Stimulated activated CD4-positive, alpha-beta T cell treated with anti-CD3 and anti-CD28 coated beads, Interleukin-15, amount 100 ng/mL, for 1 hour (primary cell): ENCODE data around the gene HNRNPA1.
"Not testable (repeated sequence)": the region's sequence is repeated elsewhere in the genome, so short reads cannot be mapped to it uniquely, and the experiment has no call there.

Experiments used
- DNase-seq, 2 donors: peaks; one replicate each; pipeline ENCODE4 v3.0.0-alpha.2; 2020; ENCODE audit warnings: low read depth in 1 of 2, low spot score in 1 of 2

HNRNPA1 gene

DNA sequence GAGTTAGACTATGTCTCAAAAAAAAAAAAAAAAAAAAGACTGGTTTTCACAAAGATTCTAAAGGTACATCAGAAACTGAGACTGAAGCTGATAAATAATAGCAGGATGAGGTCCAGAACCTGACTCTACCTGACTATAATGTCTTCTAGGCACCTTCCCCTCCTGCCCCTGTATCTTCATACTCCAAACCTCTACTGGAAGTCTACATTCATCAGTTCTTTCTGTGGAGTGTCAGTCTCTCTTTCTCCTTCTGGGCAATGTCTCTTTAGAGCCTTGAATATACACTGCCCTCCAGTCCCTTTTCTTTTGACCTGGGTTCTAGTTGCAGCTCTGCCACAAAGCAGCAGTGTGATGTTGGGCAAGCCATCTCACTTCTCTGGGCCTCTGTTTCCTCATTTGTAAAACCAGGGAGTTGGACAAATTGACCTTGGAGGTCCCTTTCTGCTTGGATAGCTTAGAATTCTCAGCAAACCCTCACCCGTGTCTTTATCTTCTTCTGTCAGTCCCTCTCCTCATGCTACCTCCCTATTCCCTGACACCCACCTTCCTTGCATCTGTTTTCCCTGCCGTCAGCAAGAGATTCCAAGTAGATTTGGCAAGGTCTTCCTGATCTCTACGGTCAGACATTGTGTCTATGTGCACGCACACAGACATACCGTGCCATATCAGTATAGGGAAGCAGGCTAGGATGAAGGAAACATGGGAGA lies 16.0 kb downstream of the HNRNPA1 start:
- no peak for DNase-seq

DNA sequence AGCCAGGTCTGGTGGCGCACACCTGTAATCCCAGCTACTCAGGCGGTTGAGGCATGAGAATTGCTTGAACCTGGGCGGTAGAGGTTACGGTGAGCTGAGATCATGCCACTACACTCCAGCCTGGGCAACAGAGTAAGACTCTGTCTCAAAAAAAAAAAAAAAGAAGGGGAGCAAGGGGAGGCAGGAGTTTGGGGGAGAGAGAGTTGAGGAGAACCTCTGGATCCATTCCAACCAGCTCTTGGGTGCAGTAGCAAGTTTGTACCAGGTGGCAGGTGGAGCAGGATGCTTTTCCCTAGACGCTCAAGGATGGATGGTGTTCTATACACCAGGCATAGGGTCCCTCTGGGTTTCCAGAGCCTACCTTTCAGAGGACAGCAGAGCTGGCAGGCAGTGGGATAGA lies 18.4 kb downstream of the HNRNPA1 start:
- no peak for DNase-seq

DNA sequence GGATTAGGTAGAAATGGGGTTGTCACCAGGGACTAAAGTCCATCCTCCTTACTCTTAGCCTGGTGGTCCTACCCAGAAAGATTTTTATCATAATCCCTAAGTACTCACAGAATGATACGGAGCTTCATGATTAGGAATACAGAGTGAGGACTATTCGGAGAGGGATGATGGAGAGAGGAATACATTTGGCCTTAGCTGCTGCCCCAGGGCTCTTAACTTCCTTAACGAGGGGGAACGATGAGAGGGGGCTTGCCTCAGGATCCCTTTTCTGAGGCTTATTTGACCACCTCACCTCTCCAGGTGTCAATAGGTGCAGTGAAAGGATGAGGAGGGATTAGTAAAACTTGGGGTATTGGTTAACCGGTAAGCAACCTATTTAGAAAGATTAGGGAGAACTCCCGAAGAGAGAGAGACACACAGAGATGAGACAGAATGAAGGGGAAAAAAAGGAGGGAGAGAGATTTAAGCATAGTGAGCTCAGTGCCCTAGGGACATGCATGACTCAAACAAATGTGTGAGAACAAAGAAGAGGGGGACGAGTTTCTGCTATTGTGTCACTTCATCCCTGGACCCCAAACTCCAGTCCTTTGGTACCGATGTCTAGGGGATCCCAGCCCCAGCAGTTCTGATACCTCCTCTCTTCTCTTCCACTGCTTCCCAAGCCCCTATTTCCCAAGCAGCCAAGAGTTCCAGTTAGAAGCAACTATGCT lies 19.1 kb downstream of the HNRNPA1 start:
- no peak for DNase-seq

DNA sequence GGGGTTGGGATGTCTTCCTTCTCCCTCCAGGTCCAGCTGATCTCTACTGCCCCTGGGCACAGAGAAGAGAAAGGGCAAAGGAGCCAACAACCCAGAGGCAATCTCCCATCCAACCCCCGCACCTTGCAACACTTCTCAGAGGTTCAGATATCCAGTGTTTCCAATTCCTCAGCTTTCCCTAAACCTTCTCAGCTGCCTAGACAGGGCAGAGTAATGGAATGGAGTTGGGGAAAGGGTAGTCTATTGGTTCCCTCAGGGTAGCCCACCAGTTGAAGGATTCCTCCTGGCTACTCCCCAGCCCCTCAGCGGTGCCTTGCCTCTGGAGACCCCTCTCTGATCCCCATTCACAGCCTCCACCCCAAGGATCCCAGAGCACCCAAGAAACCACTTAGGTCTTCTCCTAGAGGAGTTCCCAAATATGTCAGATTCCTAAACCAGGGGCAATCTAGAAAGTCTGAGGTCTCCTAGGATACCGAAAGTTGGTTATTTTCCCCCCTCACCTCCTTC lies 19.8 kb downstream of the HNRNPA1 start:
- no peak for DNase-seq

DNA sequence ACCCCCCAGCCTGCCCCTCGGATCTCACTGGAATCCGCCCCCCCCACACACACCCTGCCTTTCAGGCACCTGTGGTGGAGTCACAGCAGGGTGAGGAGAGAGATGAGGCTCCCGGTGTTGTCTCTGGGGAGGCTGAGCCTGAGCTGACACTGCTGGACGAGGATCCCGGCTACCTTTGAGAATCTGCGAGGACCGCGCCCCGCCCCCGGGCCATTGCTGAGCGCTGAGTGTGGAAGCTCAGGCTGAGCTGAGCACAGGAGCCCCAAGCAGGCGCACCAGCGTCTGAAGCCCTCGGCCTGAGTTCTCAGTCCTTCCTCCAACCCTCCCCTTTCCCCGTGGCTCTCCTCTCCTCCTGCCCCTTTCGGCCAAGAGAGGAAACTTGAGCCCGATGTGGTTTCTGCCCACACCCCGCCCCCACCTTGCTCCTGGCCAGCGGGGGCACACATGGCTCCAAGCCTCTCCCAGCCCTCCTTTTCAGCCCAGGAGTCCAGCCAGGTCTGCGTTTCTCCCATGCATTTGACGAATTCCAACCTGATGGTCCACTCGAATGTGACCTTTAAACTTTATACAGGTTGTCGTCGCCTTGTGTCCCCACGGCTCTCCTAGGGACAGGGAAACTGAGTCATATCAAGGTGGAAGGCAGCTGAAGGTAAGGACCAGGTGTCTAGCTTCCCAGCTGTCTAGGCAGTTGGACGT lies 20.4 kb downstream of the HNRNPA1 start, which contains the start of gene NFE2:
Gene NFE2 (minus strand): TSS at position 284 of the 696 bp plus-strand sequence. CDS start 5,767 bp downstream, outside the sequence.
- no peak for DNase-seq

DNA sequence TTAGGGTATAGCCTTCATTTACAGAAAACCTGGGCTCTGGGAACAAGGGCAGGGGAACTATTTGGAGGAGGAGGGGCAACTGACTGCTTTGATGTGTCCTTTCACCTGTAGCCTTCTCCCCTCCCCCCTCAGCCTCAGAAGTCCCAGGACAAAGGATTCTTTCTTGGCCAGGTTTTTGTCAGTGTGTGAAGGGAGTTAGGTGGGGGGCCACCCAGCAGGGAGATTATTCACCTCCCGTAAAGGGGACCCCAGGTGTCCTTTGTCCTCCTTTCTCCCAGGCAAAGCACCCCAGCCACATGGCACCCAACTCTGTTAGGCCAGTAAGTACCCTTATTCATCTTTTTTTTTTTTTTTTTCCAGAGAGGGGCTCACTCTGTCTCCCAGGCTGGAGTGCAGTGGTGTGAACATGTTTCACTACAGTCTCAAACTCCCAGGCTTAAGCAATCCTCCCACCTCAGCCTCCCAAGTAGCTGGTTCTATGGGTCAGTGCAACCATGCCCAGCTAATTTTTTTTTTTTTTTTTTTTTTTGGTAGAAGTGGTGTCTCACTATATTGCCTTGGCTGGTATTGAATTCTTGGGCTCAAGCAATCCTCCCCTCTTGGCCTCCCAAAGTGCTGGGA lies 21.0 kb downstream of the HNRNPA1 start:
- no peak for DNase-seq

DNA sequence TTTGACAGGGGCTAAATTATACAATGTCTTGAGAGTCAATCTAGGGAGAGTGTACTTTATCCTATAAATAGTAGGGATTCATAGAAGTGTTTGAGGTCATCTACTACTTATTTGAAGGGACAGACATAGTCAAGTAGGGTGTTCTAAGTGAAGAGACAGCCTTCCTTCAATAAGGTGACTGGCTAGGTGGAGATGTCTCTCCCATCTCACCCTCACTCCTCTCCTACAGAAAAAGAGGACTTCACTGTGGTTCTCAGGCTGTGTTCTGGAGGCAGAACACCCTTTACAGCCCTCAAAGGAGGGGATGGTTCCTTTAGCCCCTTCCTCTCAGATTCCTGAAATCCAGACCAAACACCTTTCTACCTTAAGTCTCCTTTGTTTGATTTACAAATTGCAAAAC lies 23.1 kb downstream of the HNRNPA1 start:
- no peak for DNase-seq

DNA sequence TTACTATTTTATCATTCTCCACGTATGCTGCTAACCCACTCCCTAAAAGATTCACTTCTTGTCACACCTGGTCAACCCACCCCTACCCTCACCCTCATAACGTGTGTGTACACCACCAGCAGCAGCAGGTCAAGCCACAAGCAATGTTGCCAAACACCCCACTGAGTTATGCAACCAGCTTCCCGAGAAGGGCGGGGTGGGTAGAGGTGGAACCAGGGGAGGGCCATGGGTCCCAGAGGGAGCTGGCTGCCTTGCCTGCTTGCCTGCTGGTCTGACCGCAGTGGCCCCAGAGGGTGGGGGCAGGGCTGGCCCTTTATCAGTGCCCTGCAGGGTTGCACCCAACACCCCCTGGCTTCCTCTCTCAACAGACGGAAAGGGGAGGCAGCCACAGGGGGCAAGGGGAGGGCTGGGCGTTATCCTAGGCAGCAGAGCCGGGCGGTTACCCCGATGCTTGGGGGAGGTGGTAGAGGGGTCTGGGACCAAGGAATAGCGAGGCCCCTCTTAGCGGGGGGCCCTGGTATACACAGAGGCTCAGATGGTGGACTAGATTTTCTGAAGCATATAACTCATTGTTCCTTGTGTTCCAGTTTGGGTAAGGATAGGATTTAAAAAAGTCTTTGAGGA lies 23.8 kb downstream of the HNRNPA1 start:
- no peak for DNase-seq

DNA sequence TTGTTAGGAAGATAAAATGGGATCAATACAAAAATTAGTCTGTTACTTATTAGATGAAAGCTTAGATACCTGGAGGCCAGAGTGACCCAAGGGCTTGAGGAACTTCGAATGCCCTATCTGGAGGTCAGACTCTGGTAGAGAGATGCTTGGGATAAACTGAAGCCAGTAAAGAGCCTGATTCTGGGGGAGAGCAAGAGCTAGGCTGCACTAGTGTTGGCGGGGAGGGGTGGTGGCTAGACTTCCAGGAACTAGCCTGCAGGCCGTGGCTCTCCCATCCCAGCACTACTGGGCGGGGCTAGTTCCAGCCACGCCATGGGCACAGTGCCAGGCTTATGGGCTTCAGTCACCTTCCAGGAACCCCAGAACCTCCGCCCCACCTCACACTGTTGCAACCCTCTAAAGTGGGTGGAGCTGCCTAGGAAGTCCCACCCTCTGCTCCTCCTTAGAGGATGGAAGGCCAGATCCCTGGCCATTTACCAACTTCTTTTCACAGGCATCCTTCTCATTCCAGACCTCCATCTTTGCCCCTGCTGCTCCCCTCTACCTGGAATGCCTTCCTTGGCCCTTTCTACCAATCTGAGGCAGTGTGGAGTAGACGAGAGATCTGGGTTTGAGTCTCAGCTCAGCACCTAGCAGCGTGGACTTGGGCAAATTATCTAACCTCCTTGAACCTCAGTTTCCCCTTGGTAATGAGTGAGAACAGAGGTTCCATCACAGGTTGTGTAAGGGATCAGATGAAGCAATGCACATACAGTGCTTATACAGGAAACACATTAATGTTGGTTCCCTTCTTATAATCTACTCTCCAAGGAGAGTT lies 26.6 kb downstream of the HNRNPA1 start:
- DNase-seq = no peak

DNA sequence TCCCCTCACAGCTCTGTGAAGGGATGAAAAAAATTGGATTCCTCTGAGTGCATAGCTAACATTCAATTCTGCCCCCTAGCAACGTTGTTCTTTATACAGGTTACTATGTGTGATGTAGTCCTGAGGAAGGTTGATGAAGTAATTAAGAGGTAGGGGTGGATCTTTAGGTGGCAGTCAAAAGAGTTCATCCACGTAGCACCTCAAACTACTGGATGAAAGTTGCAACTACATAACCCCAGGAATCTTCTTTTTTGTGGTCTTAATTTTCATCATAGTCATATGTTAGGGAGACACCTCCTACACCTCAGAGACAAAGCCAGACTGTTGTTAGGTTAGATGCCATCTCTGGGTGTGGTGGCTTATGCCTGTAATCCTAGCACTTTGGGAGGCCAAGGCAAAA lies 30.5 kb downstream of the HNRNPA1 start:
- DNase-seq = no peak

DNA sequence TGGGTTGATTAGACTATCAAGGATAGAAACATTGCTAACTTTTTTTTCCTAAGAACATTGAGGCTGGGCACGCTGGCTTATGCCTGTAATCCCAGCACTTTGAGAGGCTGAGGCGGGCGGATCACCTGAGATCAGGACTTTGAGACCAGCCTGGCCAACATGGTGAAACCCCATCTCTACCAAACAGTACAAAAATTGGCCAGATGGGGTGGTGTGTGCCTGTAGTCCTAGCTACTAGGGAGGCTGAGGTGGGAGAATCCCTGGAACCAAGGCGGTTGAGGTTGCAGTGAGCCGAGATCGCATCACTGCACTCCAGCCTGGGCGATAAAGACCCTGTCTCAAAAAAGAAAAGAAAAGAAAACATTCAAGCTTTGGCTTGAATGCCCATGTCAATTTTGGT lies 31.8 kb downstream of the HNRNPA1 start:
- not testable (repeated sequence) for DNase-seq

DNA sequence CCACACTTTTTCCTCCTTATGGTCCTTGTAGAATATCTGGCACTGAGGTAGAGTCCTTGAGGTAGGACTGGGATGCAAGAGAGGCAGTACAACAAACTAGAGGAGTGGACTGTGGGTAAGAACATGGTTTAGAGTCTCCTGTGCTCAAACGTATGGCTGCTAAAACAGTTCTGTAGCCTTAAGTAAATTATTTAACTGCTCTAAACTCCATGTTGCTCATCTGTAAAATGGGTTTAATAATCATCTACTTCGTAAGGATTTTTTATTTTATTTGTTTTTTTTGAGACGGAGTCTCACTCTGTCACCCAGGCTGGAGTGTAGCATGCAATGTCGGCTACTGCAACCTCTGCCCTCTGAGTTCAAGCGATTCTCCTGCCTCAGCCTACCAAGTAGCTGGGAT lies 40.8 kb downstream of the HNRNPA1 start:
- no peak for DNase-seq

DNA sequence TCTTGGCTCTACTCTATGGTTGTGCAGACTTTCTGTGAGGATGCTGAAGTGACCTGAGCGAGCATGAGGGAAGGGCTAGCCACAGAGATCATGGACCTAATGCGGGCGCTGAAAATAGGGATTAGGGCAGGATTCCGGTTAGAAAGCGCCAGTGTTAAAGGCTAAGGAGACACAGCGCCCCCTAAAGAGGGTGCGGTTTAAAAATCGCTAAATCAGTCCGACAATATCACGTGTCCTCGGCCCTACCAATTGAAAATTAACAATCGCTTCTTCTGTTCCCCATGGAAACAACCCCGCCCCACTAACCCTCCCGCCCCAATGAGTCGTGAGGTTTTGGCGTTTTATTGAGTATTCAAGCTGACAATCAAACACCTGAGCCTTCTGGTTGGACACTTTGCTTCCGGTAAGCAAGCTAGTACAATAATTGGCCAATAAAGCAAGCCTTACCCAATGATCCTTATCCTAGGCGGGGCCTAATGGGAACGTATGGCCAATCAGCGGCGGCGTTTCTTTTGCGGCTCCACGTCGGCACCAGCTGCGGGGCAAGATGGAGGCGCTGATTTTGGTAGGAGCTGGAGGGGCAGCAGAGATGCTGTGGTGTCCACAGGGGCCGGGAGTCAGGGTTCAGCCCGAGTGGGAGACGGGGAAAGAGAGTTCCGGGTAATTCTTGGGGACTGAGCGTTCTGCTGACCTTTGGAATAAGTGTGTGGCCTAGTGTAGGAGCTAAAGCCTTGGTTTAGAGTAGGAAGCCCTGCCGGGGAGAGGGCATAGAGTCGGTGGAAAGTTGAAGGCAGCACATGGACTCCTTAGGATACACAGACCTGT lies 44.3 kb downstream of the HNRNPA1 start, which contains the start of gene COPZ1:
Gene COPZ1 (plus strand): TSS at position 515 of the 825 bp plus-strand sequence. CDS start 33 bp downstream, at position 548.
- peak; percentile 79 to 83 for DNase-seq

DNA sequence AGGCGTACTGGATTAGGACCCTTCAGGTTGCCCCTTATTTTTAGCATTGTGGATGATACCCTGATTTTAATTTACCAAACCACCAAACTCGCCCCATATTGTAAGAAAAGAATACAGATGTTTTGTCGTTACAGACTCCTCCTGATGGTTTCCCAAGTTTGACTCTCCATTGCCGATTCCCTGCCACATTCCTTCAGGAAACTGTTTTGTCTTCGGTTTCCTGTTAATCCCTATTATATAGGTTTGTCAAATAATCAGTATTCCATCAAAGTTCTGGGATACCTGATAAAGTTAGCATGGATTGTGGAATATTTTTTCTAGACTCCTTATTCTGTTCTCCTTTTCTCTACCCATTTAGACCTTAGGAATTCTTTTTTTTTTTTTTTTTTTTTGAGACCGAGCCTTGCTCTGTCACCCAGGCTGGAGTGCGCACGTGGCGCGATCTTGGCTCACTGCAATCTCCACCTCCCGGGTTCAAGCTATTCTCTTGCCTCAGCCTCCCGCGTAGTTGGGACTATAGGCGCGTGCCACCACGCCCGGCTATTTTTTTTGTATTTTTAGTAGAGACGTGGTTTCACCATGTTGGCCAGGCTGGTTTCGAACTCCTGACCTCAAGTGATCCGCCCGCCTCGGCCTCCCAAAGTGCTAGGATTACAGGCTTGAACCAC lies 45.0 kb downstream of the HNRNPA1 start:
- not testable (repeated sequence) for DNase-seq

DNA sequence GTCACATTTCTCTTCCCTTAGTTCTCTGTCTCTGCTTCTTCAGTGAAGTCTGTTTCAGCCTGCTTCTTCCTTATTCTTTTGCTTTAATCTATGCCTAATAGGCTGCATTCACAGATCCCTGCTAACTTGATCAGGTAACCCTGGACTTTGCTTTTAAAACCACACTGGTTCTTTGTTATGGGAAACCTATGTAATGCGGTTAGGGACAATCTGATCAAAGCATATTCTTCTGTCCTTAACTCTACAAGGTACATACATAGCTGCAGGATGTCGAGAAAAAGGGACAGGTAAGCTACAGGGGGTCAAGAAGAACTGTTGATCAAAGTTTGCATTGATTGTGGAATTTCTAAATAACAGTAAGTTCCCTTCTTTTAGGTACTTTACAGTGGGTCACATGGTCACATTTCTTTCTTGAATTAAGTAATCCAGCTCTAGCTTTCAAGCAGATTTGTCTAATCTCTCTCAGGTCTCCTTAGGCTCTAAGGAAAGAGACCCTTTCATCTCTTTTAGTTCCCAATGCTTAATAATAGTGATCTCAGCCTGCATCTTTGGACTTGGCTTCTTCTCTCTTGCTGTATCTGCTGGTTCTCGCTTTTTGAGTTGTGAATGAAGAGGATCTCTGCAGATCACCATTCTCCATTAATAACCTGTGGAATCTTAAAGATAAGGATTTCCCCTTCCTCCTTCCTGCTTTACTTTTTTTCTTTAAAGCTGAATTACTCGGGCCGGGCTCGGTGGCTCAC lies 48.2 kb downstream of the HNRNPA1 start:
- no peak for DNase-seq

DNA sequence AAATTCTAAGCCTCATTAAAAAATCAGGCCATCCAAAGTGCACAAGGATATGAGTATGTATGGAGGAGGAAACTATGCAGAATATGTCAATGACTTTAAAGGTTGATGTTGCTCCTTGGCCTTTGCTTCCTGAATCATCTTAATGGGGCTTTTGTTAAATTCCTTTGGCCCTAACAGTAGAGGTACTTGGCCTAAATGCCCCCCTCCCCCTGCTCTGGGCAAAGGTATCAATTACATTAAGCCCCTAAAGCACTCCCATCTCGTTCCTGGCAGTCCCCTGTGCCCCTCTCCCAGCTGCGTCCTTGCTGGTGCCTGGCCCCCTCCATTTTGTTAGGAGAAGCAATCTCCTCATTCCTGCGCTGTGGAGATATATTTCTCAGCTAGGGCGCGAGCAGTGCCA lies 49.2 kb downstream of the HNRNPA1 start:
- no peak for DNase-seq

DNA sequence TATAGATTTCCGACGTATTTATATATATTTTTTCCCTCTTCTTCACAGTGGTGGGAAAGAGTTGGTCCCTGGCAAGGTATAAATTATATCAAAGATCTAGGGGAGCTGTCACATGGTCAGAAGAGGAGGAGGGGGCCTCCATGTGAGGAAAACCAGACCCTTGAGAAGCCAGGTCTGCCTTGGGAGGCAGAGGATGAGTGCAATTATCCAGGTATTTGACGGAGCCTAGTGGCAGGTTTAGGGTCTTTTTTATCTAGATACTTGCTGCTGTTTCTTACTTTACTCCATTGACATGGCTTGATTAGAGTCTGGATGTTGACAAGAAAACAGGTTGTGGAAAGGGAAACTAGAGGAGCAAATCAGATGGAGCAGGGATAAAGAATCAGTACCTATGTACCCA lies 49.9 kb downstream of the HNRNPA1 start:
- DNase-seq = no peak

DNA sequence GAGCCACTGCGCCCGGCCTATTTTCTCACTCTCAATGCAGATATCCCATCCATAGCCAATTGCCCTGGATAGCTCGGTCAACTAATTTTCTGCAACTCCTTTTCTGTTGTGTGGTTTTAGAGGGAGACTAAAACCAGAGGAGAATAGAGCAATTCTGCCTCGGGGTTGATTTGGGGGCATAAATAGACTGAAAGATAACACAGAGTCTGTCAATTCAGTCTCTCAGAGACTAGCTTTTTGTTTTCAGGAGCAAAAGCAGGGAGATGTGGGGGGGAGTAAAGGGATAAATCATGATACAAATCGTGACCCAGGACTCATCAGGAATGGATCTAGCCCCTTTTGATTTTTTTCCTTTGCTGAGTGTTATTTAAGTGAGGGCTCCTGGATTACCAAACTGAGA lies 50.9 kb downstream of the HNRNPA1 start:
- DNase-seq = no peak
